ENCODE data around the gene NEUROG1.

Gene NEUROG1

GRCh38 chr5:135561266-135561665 is 25.5 kb upstream of the NEUROG1 start:
- TF ChIP-seq CTCF (IDR thresholded peaks at IDR 0.05; ENCODE audit: low read depth, low read length) = no peak
- H3K4me3 ChIP-seq (ENCODE audit: low read depth, low read length) = no peak overlapping the region

- peak; percentile 83 for TF ChIP-seq CTCF (IDR thresholded peaks at IDR 0.05; ENCODE audit: low read depth, low read length)
- H3K4me3 ChIP-seq (ENCODE audit: low read depth, low read length) = no peak overlapping the region
Observed at GRCh38 chr5:135560858-135561257, 25.1 kb upstream of the NEUROG1 start.

- no peak overlapping the region for H3K4me3 ChIP-seq (ENCODE audit: low read depth, low read length)
- TF ChIP-seq CTCF (IDR thresholded peaks at IDR 0.05; ENCODE audit: low read depth, low read length) = no peak
Observed at GRCh38 chr5:135559354-135559753, 23.6 kb upstream of the NEUROG1 start.

GRCh38 chr5:135557076-135557838 is 21.5 kb upstream of the NEUROG1 start:
- no peak overlapping the region for H3K4me3 ChIP-seq (ENCODE audit: low read depth, low read length)
- no peak for TF ChIP-seq CTCF (IDR thresholded peaks at IDR 0.05; ENCODE audit: low read depth, low read length)

GRCh38 chr5:135556620-135557019 is 20.9 kb upstream of the NEUROG1 start:
- no peak overlapping the region for H3K4me3 ChIP-seq (ENCODE audit: low read depth, low read length)
- TF ChIP-seq CTCF (IDR thresholded peaks at IDR 0.05; ENCODE audit: low read depth, low read length) = no peak

GRCh38 chr5:135555530-135555929 is 19.8 kb upstream of the NEUROG1 start:
- no peak for TF ChIP-seq CTCF (IDR thresholded peaks at IDR 0.05; ENCODE audit: low read depth, low read length)
- no peak overlapping the region for H3K4me3 ChIP-seq (ENCODE audit: low read depth, low read length)

GRCh38 chr5:135553688-135554462 is 18.1 kb upstream of the NEUROG1 start:
- TF ChIP-seq CTCF (IDR thresholded peaks at IDR 0.05; ENCODE audit: low read depth, low read length) = no peak
- H3K4me3 ChIP-seq (ENCODE audit: low read depth, low read length) = peak overlapping the region; percentile 5; the same call in 1 of the 2 replicates

Data from WI38 (cell line).